Measurements from ENCODE around the gene TMPO.

The TMPO gene

GRCh38 chr12:98515287-98516110 is at the start of gene TMPO:
TMPO (plus strand) TSS chr12:98515590; CDS start chr12:98515868, 278 bp downstream.
- Histone ChIP-seq H3K4me3 (ENCODE audit: low read length) (peak within 1 kb of the TSS; percentile 100), H3K9ac (ENCODE audit: low read length) (peak within 1 kb of the TSS; percentile 97), H3K9me3 (ENCODE audit: control insufficient read depth, low read length) (no peaks in the 10 kb centered on the region), H3K4me1 (ENCODE audit: control insufficient read depth, insufficient read depth, low read length) (peaks cover 11% of the 10 kb centered on the region), H3K36me3 (ENCODE audit: control insufficient read depth, insufficient read depth, low read length, severe bottlenecking) (no peaks in the 10 kb centered on the region), H3K27me3 (replicated peaks; ENCODE audit: control insufficient read depth, insufficient read depth, low read length) (no peaks in the 10 kb centered on the region)
- DNase-seq (ENCODE audit: low read depth): peak; percentile 96

GRCh38 chr12:98465950-98466602 is 49.3 kb upstream of the TMPO start:
- Histone ChIP-seq H3K9me3 (ENCODE audit: control insufficient read depth, low read length) (no peaks in the 10 kb centered on the region), H3K27me3 (replicated peaks; ENCODE audit: control insufficient read depth, insufficient read depth, low read length) (no peaks in the 10 kb centered on the region), H3K4me1 (ENCODE audit: control insufficient read depth, insufficient read depth, low read length) (peaks cover 12% of the 10 kb centered on the region), H3K4me3 (ENCODE audit: low read length) (no peak overlapping the region), H3K36me3 (ENCODE audit: control insufficient read depth, insufficient read depth, low read length, severe bottlenecking) (no peaks in the 10 kb centered on the region), H3K9ac (ENCODE audit: low read length) (no peak overlapping the region)
- DNase-seq (ENCODE audit: low read depth): no peak

- Histone ChIP-seq H3K4me3 (ENCODE audit: low read length) (no peak overlapping the region), H3K9me3 (ENCODE audit: control insufficient read depth, low read length) (no peaks in the 10 kb centered on the region), H3K9ac (ENCODE audit: low read length) (no peak overlapping the region), H3K36me3 (ENCODE audit: control insufficient read depth, insufficient read depth, low read length, severe bottlenecking) (no peaks in the 10 kb centered on the region), H3K27me3 (replicated peaks; ENCODE audit: control insufficient read depth, insufficient read depth, low read length) (no peaks in the 10 kb centered on the region), H3K4me1 (ENCODE audit: control insufficient read depth, insufficient read depth, low read length) (peaks cover 12% of the 10 kb centered on the region)
- no peak for DNase-seq (ENCODE audit: low read depth)
Measured at GRCh38 chr12:98466640-98467400, 48.6 kb upstream of the TMPO start.

- Histone ChIP-seq H3K36me3 (ENCODE audit: control insufficient read depth, insufficient read depth, low read length, severe bottlenecking) (no peaks in the 10 kb centered on the region), H3K4me3 (ENCODE audit: low read length) (no peak overlapping the region), H3K4me1 (ENCODE audit: control insufficient read depth, insufficient read depth, low read length) (peaks cover 7% of the 10 kb centered on the region), H3K9me3 (ENCODE audit: control insufficient read depth, low read length) (no peaks in the 10 kb centered on the region), H3K9ac (ENCODE audit: low read length) (no peak overlapping the region), H3K27me3 (replicated peaks; ENCODE audit: control insufficient read depth, insufficient read depth, low read length) (no peaks in the 10 kb centered on the region)
- DNase-seq (ENCODE audit: low read depth): no peak
Measured at GRCh38 chr12:98469109-98469508, 46.3 kb upstream of the TMPO start.

GRCh38 chr12:98470469-98471082 is 44.8 kb upstream of the TMPO start:
- no peak overlapping the region for H3K4me3 ChIP-seq (ENCODE audit: low read length)
- H3K4me1 ChIP-seq (ENCODE audit: control insufficient read depth, insufficient read depth, low read length): peaks cover 7% of the 10 kb centered on the region
- no peak overlapping the region for H3K9ac ChIP-seq (ENCODE audit: low read length)
- DNase-seq (ENCODE audit: low read depth): no peak
- H3K9me3 ChIP-seq (ENCODE audit: control insufficient read depth, low read length): no peaks in the 10 kb centered on the region
- H3K36me3 ChIP-seq (ENCODE audit: control insufficient read depth, insufficient read depth, low read length, severe bottlenecking): no peaks in the 10 kb centered on the region
- no peaks in the 10 kb centered on the region for H3K27me3 ChIP-seq (replicated peaks; ENCODE audit: control insufficient read depth, insufficient read depth, low read length)

GRCh38 chr12:98471085-98471484 is 44.3 kb upstream of the TMPO start:
- no peak for DNase-seq (ENCODE audit: low read depth)
- Histone ChIP-seq H3K27me3 (replicated peaks; ENCODE audit: control insufficient read depth, insufficient read depth, low read length) (no peaks in the 10 kb centered on the region), H3K4me3 (ENCODE audit: low read length) (no peak overlapping the region), H3K9me3 (ENCODE audit: control insufficient read depth, low read length) (no peaks in the 10 kb centered on the region), H3K9ac (ENCODE audit: low read length) (no peak overlapping the region), H3K36me3 (ENCODE audit: control insufficient read depth, insufficient read depth, low read length, severe bottlenecking) (no peaks in the 10 kb centered on the region), H3K4me1 (ENCODE audit: control insufficient read depth, insufficient read depth, low read length) (peaks cover 9% of the 10 kb centered on the region)

- H3K9me3 ChIP-seq (ENCODE audit: control insufficient read depth, low read length): no peaks in the 10 kb centered on the region
- H3K36me3 ChIP-seq (ENCODE audit: control insufficient read depth, insufficient read depth, low read length, severe bottlenecking): no peaks in the 10 kb centered on the region
- DNase-seq (ENCODE audit: low read depth): no peak
- no peaks in the 10 kb centered on the region for H3K27me3 ChIP-seq (replicated peaks; ENCODE audit: control insufficient read depth, insufficient read depth, low read length)
- no peak overlapping the region for H3K9ac ChIP-seq (ENCODE audit: low read length)
- H3K4me1 ChIP-seq (ENCODE audit: control insufficient read depth, insufficient read depth, low read length): peaks cover 9% of the 10 kb centered on the region
- no peak overlapping the region for H3K4me3 ChIP-seq (ENCODE audit: low read length)
Measured at GRCh38 chr12:98475565-98475908, 39.9 kb upstream of the TMPO start.

- no peak for DNase-seq (ENCODE audit: low read depth)
- no peaks in the 10 kb centered on the region for H3K9me3 ChIP-seq (ENCODE audit: control insufficient read depth, low read length)
- no peak overlapping the region for H3K4me3 ChIP-seq (ENCODE audit: low read length)
- H3K27me3 ChIP-seq (replicated peaks; ENCODE audit: control insufficient read depth, insufficient read depth, low read length): no peaks in the 10 kb centered on the region
- H3K9ac ChIP-seq (ENCODE audit: low read length): no peak overlapping the region
- peaks cover 9% of the 10 kb centered on the region for H3K4me1 ChIP-seq (ENCODE audit: control insufficient read depth, insufficient read depth, low read length)
- no peaks in the 10 kb centered on the region for H3K36me3 ChIP-seq (ENCODE audit: control insufficient read depth, insufficient read depth, low read length, severe bottlenecking)
Measured at GRCh38 chr12:98478606-98479005, 36.8 kb upstream of the TMPO start.

- Histone ChIP-seq H3K9me3 (ENCODE audit: control insufficient read depth, low read length) (no peaks in the 10 kb centered on the region), H3K4me3 (ENCODE audit: low read length) (no peak overlapping the region), H3K9ac (ENCODE audit: low read length) (no peak overlapping the region), H3K36me3 (ENCODE audit: control insufficient read depth, insufficient read depth, low read length, severe bottlenecking) (no peaks in the 10 kb centered on the region), H3K4me1 (ENCODE audit: control insufficient read depth, insufficient read depth, low read length) (no peaks in the 10 kb centered on the region), H3K27me3 (replicated peaks; ENCODE audit: control insufficient read depth, insufficient read depth, low read length) (no peaks in the 10 kb centered on the region)
- no peak for DNase-seq (ENCODE audit: low read depth)
Measured at GRCh38 chr12:98483621-98484503, 31.5 kb upstream of the TMPO start.

- H3K27me3 ChIP-seq (replicated peaks; ENCODE audit: control insufficient read depth, insufficient read depth, low read length): no peaks in the 10 kb centered on the region
- H3K9me3 ChIP-seq (ENCODE audit: control insufficient read depth, low read length): no peaks in the 10 kb centered on the region
- H3K4me1 ChIP-seq (ENCODE audit: control insufficient read depth, insufficient read depth, low read length): peaks cover 6% of the 10 kb centered on the region
- no peak overlapping the region for H3K9ac ChIP-seq (ENCODE audit: low read length)
- no peak overlapping the region for H3K4me3 ChIP-seq (ENCODE audit: low read length)
- no peaks in the 10 kb centered on the region for H3K36me3 ChIP-seq (ENCODE audit: control insufficient read depth, insufficient read depth, low read length, severe bottlenecking)
- no peak for DNase-seq (ENCODE audit: low read depth)
Measured at GRCh38 chr12:98485792-98486340, 29.5 kb upstream of the TMPO start.
